SH-SY5Y (cell line): ENCODE measurements around the gene XG.

Source experiments
- GATA2 ChIP-seq: IDR thresholded peaks from 2 replicates; pipeline ENCODE4 v1.6.1; 2011; ENCODE audit warnings: mild to moderate bottlenecking, low read depth, low read length
- GATA3 ChIP-seq: IDR thresholded peaks from 2 replicates; pipeline ENCODE4 v1.6.1; 2011; ENCODE audit warnings: low read depth, mild to moderate bottlenecking, low read length, moderate library complexity

- TF ChIP-seq GATA2 (no peak), GATA3 (no peak)
These were observed 41.9 kb downstream of the XG start for GRCh38 chrX:2793752-2794151.
